TTC549 (cell line): ENCODE data around the gene NOX3.
"Not testable (repeated sequence)": the region's sequence is repeated elsewhere in the genome, so short reads cannot be mapped to it uniquely, and the experiment has no call there.

Source experiments
- FAIRE-seq: peaks from 2 replicates; lab custom pipeline; 2012; peaks lifted over from hg19 to GRCh38; lab: Jason Lieb, UNC

Gene NOX3

GRCh38 chr6:155455766-155456165, at the start of gene NOX3:
TSS of gene NOX3 (minus strand) at chr6:155455839. CDS start at chr6:155455800, 39 bp downstream.
- no peak for FAIRE-seq

GRCh38 chr6:155504848-155505607, 49.4 kb upstream of the NOX3 start:
- FAIRE-seq = no peak

GRCh38 chr6:155502393-155502792, 46.8 kb upstream of the NOX3 start:
- FAIRE-seq = no peak

- no peak for FAIRE-seq
Observed at GRCh38 chr6:155499574-155499973, 43.9 kb upstream of the NOX3 start.

- no peak for FAIRE-seq
Observed at GRCh38 chr6:155498370-155498769, 42.7 kb upstream of the NOX3 start.

GRCh38 chr6:155497273-155497672, 41.6 kb upstream of the NOX3 start:
- no peak for FAIRE-seq

GRCh38 chr6:155495011-155495768, 39.6 kb upstream of the NOX3 start:
- FAIRE-seq = no peak

- no peak for FAIRE-seq
Observed at GRCh38 chr6:155493694-155494143, 38.1 kb upstream of the NOX3 start.

GRCh38 chr6:155493026-155493693, 37.5 kb upstream of the NOX3 start:
- FAIRE-seq = no peak

- no peak for FAIRE-seq
Observed at GRCh38 chr6:155492061-155492735, 36.6 kb upstream of the NOX3 start.

GRCh38 chr6:155491421-155491820, 35.8 kb upstream of the NOX3 start:
- FAIRE-seq = no peak

GRCh38 chr6:155488197-155488596, 32.6 kb upstream of the NOX3 start:
- not testable (repeated sequence) for FAIRE-seq

GRCh38 chr6:155487371-155488130, 31.9 kb upstream of the NOX3 start:
- FAIRE-seq = no peak

- FAIRE-seq = no peak
Observed at GRCh38 chr6:155486721-155487294, 31.2 kb upstream of the NOX3 start.

- no peak for FAIRE-seq
Observed at GRCh38 chr6:155485756-155486155, 30.1 kb upstream of the NOX3 start.

GRCh38 chr6:155483858-155484257, 28.2 kb upstream of the NOX3 start:
- FAIRE-seq = no peak

GRCh38 chr6:155481215-155481614, 25.6 kb upstream of the NOX3 start:
- FAIRE-seq = no peak

- no peak for FAIRE-seq
Observed at GRCh38 chr6:155473741-155474140, 18.1 kb upstream of the NOX3 start.

GRCh38 chr6:155472886-155473285, 17.2 kb upstream of the NOX3 start:
- FAIRE-seq = no peak

- not testable (repeated sequence) for FAIRE-seq
Observed at GRCh38 chr6:155470979-155471616, 15.5 kb upstream of the NOX3 start.

GRCh38 chr6:155468543-155468942, 12.9 kb upstream of the NOX3 start:
- not testable (repeated sequence) for FAIRE-seq
